ENCODE data around the gene TBC1D22A. TPM values are rescaled to one million over a fixed set of nuclear protein-coding genes. Genes with fewer than 3 reads are reported as not detected.

TBC1D22A gene
- total RNA-seq, 3 donors from 2014 or later: 19.0 to 23.6 (median 23.6) TPM

DNA sequence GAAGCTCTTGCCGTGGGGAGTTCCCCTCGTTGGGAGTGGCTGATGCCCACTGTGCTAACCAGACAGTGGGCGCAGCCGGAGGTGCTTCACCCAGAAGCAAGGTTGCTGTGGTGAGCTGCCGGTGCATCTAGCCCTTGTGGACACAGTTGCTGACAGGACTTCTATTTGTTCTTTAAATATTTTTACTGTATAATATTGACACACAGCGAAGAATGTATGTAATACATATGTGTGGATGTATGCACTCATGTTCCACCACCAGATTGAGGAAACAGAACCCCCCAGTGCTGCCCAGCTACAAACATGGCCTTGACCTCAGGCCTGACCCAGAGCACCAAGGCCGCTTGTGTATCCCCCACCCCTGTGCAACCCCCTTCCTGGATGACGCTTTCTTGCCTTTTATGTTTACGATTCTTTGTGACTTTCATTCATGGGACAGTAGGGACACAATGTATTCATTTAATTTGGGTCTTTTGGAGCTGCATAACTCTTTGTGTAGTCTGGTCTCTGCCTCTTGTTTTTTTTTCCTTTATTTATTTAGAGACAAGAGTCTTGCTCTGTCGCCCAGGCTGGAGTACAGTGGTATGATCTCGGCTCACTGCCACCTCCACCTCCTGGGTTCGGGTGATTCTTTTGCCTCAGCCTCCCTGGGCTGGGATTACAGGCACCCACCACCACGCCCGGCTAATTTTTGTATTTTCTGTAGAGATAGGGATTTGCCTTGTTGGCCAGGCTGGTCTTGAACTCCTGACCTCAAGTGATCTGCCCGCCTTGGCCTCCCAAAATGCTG is 132.6 kb downstream of the TBC1D22A start:
- Histone ChIP-seq H3K9me3 (no peaks in the 10 kb centered on the region), H3K4me3 (no peak overlapping the region), H3K4me1 (no peaks in the 10 kb centered on the region), H3K27me3 (no peaks in the 10 kb centered on the region), H3K36me3 (no peaks in the 10 kb centered on the region), H3K27ac (no peak overlapping the region)
- DNase-seq (ENCODE audit: low spot score in 2 of 2): no peak
- TF ChIP-seq, protein P1, sequence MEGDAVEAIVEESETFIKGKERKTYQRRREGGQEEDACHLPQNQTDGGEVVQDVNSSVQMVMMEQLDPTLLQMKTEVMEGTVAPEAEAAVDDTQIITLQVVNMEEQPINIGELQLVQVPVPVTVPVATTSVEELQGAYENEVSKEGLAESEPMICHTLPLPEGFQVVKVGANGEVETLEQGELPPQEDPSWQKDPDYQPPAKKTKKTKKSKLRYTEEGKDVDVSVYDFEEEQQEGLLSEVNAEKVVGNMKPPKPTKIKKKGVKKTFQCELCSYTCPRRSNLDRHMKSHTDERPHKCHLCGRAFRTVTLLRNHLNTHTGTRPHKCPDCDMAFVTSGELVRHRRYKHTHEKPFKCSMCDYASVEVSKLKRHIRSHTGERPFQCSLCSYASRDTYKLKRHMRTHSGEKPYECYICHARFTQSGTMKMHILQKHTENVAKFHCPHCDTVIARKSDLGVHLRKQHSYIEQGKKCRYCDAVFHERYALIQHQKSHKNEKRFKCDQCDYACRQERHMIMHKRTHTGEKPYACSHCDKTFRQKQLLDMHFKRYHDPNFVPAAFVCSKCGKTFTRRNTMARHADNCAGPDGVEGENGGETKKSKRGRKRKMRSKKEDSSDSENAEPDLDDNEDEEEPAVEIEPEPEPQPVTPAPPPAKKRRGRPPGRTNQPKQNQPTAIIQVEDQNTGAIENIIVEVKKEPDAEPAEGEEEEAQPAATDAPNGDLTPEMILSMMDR (IDR thresholded peaks at IDR 0.05): no peak
- TF ChIP-seq POLR2A (IDR thresholded peaks at IDR 0.05) (no peak), POLR2AphosphoS5 (IDR thresholded peaks at IDR 0.05) (no peak)
- intact Hi-C loops (cut with DNase I; ENCODE audit: low total_unique reads): no loop called here

DNA sequence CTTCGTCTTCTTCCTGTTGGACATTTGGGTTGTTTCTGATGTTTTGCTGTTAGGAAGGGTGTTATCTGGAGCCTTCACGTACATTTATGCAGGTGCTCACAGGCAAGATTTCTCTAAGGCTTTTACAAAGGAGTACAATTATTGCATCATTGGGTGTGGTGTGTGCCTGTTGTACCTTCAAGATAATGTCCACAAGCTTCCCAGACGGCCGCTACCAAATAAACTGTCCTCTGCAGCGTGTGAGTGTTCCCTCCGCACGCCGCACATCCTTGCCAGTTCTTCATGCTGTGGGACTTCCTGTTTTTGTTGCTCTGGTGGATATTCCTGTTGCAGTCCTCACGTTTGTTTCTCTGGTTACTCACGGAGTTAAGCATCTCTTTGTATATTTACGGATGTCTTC is 133.3 kb downstream of the TBC1D22A start:
- TF ChIP-seq POLR2AphosphoS5 (IDR thresholded peaks at IDR 0.05): no peak
- TF ChIP-seq, protein P1 (IDR thresholded peaks at IDR 0.05): no peak
- no peak for TF ChIP-seq POLR2A (IDR thresholded peaks at IDR 0.05)
- no peak for DNase-seq (ENCODE audit: low spot score in 2 of 2)
- Histone ChIP-seq H3K4me3 (no peak overlapping the region), H3K27me3 (no peaks in the 10 kb centered on the region), H3K9me3 (no peaks in the 10 kb centered on the region), H3K36me3 (no peaks in the 10 kb centered on the region), H3K4me1 (no peaks in the 10 kb centered on the region), H3K27ac (no peak overlapping the region)
- intact Hi-C loops (cut with DNase I; ENCODE audit: low total_unique reads): no loop called here

DNA sequence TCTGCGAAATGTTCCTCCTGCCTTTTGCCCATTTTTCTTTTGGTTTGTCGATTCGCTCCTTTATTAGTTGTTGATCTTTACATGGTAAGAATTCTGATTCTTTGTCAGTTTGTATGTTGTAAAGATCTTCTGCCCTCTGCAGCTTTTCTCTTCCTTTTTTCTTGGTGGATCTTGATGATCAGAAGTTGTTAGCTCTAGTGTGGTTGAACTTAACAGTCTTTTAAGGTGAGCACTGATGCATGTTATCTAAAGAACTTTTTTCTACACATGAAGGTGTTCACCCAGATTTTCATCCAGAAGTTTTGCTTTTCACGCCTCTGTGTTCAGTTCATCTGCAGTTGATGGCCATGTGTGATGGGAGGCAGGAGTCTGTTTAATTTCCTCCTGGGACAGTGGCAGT is 133.7 kb downstream of the TBC1D22A start:
- Histone ChIP-seq H3K27ac (no peak overlapping the region), H3K4me3 (no peak overlapping the region), H3K27me3 (no peaks in the 10 kb centered on the region), H3K9me3 (no peaks in the 10 kb centered on the region), H3K36me3 (no peaks in the 10 kb centered on the region), H3K4me1 (no peaks in the 10 kb centered on the region)
- TF ChIP-seq POLR2A (IDR thresholded peaks at IDR 0.05): no peak
- TF ChIP-seq, protein P1 (IDR thresholded peaks at IDR 0.05): no peak
- no peak for TF ChIP-seq POLR2AphosphoS5 (IDR thresholded peaks at IDR 0.05)
- intact Hi-C loops (cut with DNase I; ENCODE audit: low total_unique reads): no loop called here
- DNase-seq (ENCODE audit: low spot score in 2 of 2): no peak

DNA sequence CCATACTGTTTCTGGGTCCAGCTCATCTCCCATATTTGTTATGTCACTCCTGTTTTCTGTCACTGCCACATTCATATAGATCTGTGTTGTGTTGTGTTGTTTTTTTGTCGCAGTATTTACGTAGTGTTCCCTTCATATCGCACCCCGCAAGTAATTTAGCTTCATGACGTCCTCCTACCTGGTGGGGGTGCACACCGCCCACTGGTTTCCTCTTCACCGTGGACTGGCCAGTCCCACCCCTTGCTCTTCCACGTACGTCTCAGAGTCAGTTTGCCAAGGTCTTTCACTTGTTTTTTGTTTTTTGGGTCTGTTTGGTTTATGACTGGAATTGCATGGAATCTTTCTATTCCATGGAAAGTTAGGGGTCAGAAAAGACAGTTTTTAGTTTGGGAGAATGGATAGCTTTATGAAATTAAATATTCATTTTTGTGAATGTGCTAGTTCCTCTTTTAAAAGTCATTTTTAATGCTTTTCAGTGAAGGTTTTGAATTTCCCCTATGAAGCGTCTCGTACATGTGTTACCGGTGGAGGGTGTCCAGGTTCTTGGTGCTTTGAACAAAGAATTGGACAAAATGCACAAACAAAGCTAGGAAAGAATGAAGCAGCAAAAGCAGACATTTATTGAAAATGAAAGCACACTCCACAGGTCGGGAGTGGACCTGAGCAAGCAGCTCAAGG is 134.3 kb downstream of the TBC1D22A start:
- Histone ChIP-seq H3K27ac (no peak overlapping the region), H3K27me3 (no peaks in the 10 kb centered on the region)

More for the DNA sequence above, 134.3 kb downstream of the TBC1D22A start:
- H3K4me1 ChIP-seq: no peaks in the 10 kb centered on the region
- no peak overlapping the region for H3K4me3 ChIP-seq
- no peaks in the 10 kb centered on the region for H3K9me3 ChIP-seq
- no peak for DNase-seq (ENCODE audit: low spot score in 2 of 2)
- TF ChIP-seq POLR2A (IDR thresholded peaks at IDR 0.05) (no peak), POLR2AphosphoS5 (IDR thresholded peaks at IDR 0.05) (no peak)
- TF ChIP-seq, protein P1 (IDR thresholded peaks at IDR 0.05): no peak
- no peaks in the 10 kb centered on the region for H3K36me3 ChIP-seq
- intact Hi-C loops (cut with DNase I; ENCODE audit: low total_unique reads): no loop called here
